AG09309 (cell line): ENCODE results near the gene YDJC.
"Not testable (repeated sequence)": the region's sequence is repeated elsewhere in the genome, so short reads cannot be mapped to it uniquely, and the experiment has no call there.

Experiments
- DNase-seq: peaks from one replicate; pipeline ENCODE4 v3.0.0-alpha.2; 2010; ENCODE audit warnings: low read depth
- H3K4me3 ChIP-seq: 2 replicates; pipeline ENCODE4 v1.5.1; 2011; ENCODE audit warnings: mild to moderate bottlenecking, low read depth, low read length, moderate library complexity; ENCODE audit not compliant: control insufficient read depth
- TF ChIP-seq, protein P1 (sequence below): IDR thresholded peaks from 2 replicates; pipeline ENCODE4 v1.5.1; 2011; ENCODE audit warnings: mild to moderate bottlenecking, low read depth, low read length, inconsistent platforms; ENCODE audit not compliant: insufficient read depth, control insufficient read depth; ENCODE audit errors: missing control alignments

YDJC gene, protein sequence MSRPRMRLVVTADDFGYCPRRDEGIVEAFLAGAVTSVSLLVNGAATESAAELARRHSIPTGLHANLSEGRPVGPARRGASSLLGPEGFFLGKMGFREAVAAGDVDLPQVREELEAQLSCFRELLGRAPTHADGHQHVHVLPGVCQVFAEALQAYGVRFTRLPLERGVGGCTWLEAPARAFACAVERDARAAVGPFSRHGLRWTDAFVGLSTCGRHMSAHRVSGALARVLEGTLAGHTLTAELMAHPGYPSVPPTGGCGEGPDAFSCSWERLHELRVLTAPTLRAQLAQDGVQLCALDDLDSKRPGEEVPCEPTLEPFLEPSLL

GRCh38 chr22:21629255-21630149, at the start of gene YDJC:
Gene YDJC (minus strand): TSS chr22:21630022. CDS start chr22:21630014, 8 bp downstream.
- TF ChIP-seq, protein P1, sequence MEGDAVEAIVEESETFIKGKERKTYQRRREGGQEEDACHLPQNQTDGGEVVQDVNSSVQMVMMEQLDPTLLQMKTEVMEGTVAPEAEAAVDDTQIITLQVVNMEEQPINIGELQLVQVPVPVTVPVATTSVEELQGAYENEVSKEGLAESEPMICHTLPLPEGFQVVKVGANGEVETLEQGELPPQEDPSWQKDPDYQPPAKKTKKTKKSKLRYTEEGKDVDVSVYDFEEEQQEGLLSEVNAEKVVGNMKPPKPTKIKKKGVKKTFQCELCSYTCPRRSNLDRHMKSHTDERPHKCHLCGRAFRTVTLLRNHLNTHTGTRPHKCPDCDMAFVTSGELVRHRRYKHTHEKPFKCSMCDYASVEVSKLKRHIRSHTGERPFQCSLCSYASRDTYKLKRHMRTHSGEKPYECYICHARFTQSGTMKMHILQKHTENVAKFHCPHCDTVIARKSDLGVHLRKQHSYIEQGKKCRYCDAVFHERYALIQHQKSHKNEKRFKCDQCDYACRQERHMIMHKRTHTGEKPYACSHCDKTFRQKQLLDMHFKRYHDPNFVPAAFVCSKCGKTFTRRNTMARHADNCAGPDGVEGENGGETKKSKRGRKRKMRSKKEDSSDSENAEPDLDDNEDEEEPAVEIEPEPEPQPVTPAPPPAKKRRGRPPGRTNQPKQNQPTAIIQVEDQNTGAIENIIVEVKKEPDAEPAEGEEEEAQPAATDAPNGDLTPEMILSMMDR: peak; percentile 60
- peak; percentile 49 for DNase-seq
- peak within 1 kb of the TSS; percentile 93 for H3K4me3 ChIP-seq

- TF ChIP-seq, protein P1: no peak
- DNase-seq: no peak
- no peak overlapping the region for H3K4me3 ChIP-seq
Measured at GRCh38 chr22:21679383-21679782, 49.6 kb upstream of the YDJC start.

- H3K4me3 ChIP-seq, DNase-seq: not testable (repeated sequence)
Measured at GRCh38 chr22:21678842-21679241, 49.0 kb upstream of the YDJC start.

DNA sequence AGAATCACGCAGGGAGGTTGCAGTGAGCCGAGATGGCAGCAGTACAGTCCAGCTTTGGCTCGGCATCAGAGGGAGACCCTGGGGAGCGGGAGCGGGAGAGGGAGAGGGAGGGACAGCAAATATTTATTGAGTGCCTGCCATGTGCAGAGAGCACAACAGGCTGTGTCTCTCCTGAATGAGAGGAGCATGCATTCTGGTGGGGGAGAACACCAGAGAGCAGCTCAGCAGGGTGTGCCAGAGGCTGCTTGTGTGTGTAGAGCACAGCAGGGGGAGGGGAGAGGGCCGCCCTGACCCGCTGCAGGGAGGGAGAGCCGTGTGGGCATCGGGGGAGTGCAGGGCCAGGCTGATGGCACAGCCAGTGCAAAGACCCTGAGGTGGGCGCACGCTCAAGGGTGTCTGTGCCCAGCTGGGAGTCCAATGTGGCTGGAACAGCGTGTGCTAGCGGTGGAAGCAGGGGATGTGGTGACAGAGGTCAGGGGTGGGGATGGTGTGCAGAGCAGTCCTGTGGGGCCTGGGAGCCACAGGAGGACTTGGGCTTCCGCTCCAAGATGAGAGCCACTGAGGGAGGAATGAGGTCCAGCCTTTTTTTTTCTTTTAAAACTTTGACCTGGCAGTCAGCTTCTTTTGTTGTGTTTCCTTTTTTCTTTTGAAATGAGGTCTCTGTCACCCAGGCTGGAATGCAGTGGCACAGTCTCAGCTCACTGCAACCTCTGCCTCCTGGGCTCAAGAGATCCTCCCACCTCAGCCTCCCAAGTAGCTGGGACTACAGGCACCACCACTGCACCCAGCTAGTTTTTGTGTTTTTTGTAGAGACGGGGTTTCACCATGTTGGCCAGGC, 48.0 kb upstream of the YDJC start:
- no peak overlapping the region for H3K4me3 ChIP-seq
- DNase-seq: no peak
- TF ChIP-seq, protein P1: no peak

DNA sequence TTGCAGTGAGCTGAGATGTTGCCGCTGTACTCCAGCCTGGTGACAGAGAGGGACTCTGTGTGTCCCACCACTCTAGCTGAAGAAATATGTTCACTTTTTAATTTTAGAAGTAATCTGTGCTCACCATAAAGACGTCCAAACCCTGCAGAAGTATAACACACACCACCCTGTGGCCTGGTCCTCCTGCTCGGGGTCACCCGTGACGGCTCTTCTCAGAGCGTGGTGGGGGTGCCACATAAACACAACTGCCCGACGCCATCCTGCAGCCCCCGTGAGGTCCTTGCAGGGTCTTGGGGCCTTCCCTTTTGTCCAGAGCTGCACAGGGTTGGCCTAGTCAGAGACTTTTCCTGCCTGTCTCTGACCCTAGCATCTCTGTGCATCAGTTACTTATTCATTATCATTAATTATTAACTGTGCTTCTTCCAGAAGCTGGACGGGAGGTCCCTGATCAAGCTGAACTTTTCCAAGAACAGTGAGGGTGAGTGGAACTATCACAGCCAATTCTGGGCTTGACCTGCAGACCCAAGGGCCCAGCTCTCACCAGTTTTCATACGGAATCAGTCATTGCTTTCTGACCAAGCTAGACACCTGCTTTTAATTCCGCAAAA, 44.9 kb upstream of the YDJC start:
- DNase-seq: no peak
- no peak overlapping the region for H3K4me3 ChIP-seq
- TF ChIP-seq, protein P1: no peak

- no peak overlapping the region for H3K4me3 ChIP-seq
- DNase-seq: no peak
- TF ChIP-seq, protein P1: no peak
Measured at GRCh38 chr22:21673534-21674321, 43.9 kb upstream of the YDJC start.
